Mesendoderm (in vitro differentiated cells): ENCODE data around the gene TPCN1.

Source experiments
- DNase-seq: peaks from one replicate; pipeline ENCODE4 v3.0.0; 2013
- H2AK5ac ChIP-seq: 2 replicates; pipeline ENCODE4 v1.6.1; 2013; ENCODE audit warnings: low read length, inconsistent platforms
- H2BK120ac ChIP-seq: 2 replicates; pipeline ENCODE4 v1.6.1; 2013; ENCODE audit warnings: low read depth, mild to moderate bottlenecking, low read length, moderate library complexity, mixed read lengths
- H2BK15ac ChIP-seq: replicated peaks from 2 replicates; pipeline ENCODE4 v1.6.1; 2013; ENCODE audit warnings: low read depth, mild to moderate bottlenecking, moderate library complexity
- H2BK5ac ChIP-seq: 2 replicates; pipeline ENCODE4 v1.6.1; 2013; ENCODE audit warnings: low read length, inconsistent platforms
- H3K18ac ChIP-seq: 2 replicates; pipeline ENCODE4 v1.6.1; 2013; ENCODE audit warnings: mild to moderate bottlenecking, low read length, mixed read lengths
- H3K23ac ChIP-seq: one replicate; pipeline ENCODE4 v1.6.1; 2013; ENCODE audit warnings: low read length
- H3K27ac ChIP-seq: 2 replicates; pipeline ENCODE4 v1.5.1; 2013; ENCODE audit warnings: low read depth, mild to moderate bottlenecking, inconsistent platforms, low read length, moderate library complexity
- H3K27me3 ChIP-seq: 2 replicates; pipeline ENCODE4 v1.6.1; 2013; ENCODE audit warnings: low read length, control low read depth, mild to moderate bottlenecking, inconsistent platforms; ENCODE audit not compliant: insufficient read depth, poor library complexity
- H3K36me3 ChIP-seq: 2 replicates; pipeline ENCODE4 v1.6.1; 2013; ENCODE audit warnings: low read length, inconsistent platforms; ENCODE audit not compliant: control insufficient read depth, insufficient read depth
- H3K4ac ChIP-seq: one replicate; pipeline ENCODE4 v1.6.1; 2013; ENCODE audit warnings: low read depth, mild to moderate bottlenecking, low read length, moderate library complexity
- H3K4me1 ChIP-seq: 2 replicates; pipeline ENCODE4 v1.6.1; 2013; ENCODE audit warnings: low read depth, low read length, inconsistent platforms; ENCODE audit not compliant: control insufficient read depth
- H3K4me2 ChIP-seq: 2 replicates; pipeline ENCODE4 v1.6.1; 2013; ENCODE audit warnings: low read length
- H3K4me3 ChIP-seq: 2 replicates; pipeline ENCODE4 v1.5.1; 2013; ENCODE audit warnings: mild to moderate bottlenecking, low read length
- H3K56ac ChIP-seq: one replicate; pipeline ENCODE4 v1.6.1; 2013; ENCODE audit warnings: low read length
- H3K79me1 ChIP-seq: 2 replicates; pipeline ENCODE4 v1.6.1; 2013; ENCODE audit warnings: low read length, inconsistent platforms
- H3K79me2 ChIP-seq: 2 replicates; pipeline ENCODE4 v1.6.1; 2013; ENCODE audit warnings: mild to moderate bottlenecking, low read length; ENCODE audit not compliant: control insufficient read depth, insufficient read depth
- H3K9ac ChIP-seq: 2 replicates; pipeline ENCODE4 v1.6.1; 2013; ENCODE audit warnings: low read length, inconsistent platforms
- H4K5ac ChIP-seq: one replicate; pipeline ENCODE4 v1.6.1; 2013; ENCODE audit warnings: low read length
- H4K8ac ChIP-seq: one replicate; pipeline ENCODE4 v1.6.1; 2013; ENCODE audit warnings: low read depth, mild to moderate bottlenecking, control low read depth, low read length, moderate library complexity
- WGBS: extraction: QIAGEN DNeasy Blood & Tissue Kit; methylation state at CpG from one replicate; pipeline ENCODE4 v1.1.7; 2013; ENCODE audit warnings: low lambda C conversion rate, missing lambda C conversion rate; ENCODE audit not compliant: insufficient coverage; ENCODE audit errors: extremely low coverage; 5-methylcytosine and 5-hydroxymethylcytosine counted together

The TPCN1 gene

GRCh38 chr12:113239811-113240331, 18.6 kb downstream of the TPCN1 start:
- Histone ChIP-seq H3K4ac (no peak overlapping the region), H3K18ac (no peak overlapping the region), H3K9ac (no peak overlapping the region), H3K36me3 (no peaks in the 10 kb centered on the region), H3K4me2 (no peak overlapping the region), H4K8ac (no peak overlapping the region), H4K5ac (no peak overlapping the region), H3K56ac (no peak overlapping the region), H3K27ac (no peak overlapping the region), H3K79me1 (no peaks in the 10 kb centered on the region), H3K4me3 (no peak overlapping the region), H3K27me3 (no peaks in the 10 kb centered on the region), H2BK120ac (no peak overlapping the region), H3K79me2 (no peaks in the 10 kb centered on the region), H2AK5ac (no peak overlapping the region), H2BK5ac (no peak overlapping the region), H2BK15ac (no peak overlapping the region), H3K4me1 (no peaks in the 10 kb centered on the region), H3K23ac (no peak overlapping the region)
- no CpG with 5 or more reads among the region's 12 CpGs for WGBS
- DNase-seq: no peak

GRCh38 chr12:113240395-113240794, 19.1 kb downstream of the TPCN1 start:
- H3K4ac ChIP-seq: no peak overlapping the region
- H4K5ac ChIP-seq: no peak overlapping the region
- H3K4me2 ChIP-seq: no peak overlapping the region
- H2AK5ac ChIP-seq: no peak overlapping the region
- no peaks in the 10 kb centered on the region for H3K79me1 ChIP-seq
- H3K18ac ChIP-seq: no peak overlapping the region
- no peak overlapping the region for H3K9ac ChIP-seq
- no peak overlapping the region for H3K4me3 ChIP-seq
- no peaks in the 10 kb centered on the region for H3K27me3 ChIP-seq
- H3K36me3 ChIP-seq: no peaks in the 10 kb centered on the region
- no peak overlapping the region for H3K27ac ChIP-seq
- WGBS: no CpG with 5 or more reads among the region's 3 CpGs
- no peak overlapping the region for H3K56ac ChIP-seq
- H2BK5ac ChIP-seq: no peak overlapping the region
- no peak overlapping the region for H2BK120ac ChIP-seq
- no peak overlapping the region for H3K23ac ChIP-seq
- H3K4me1 ChIP-seq: no peaks in the 10 kb centered on the region
- no peak overlapping the region for H2BK15ac ChIP-seq
- no peak overlapping the region for H4K8ac ChIP-seq
- no peak for DNase-seq
- H3K79me2 ChIP-seq: no peaks in the 10 kb centered on the region

- H4K8ac ChIP-seq: no peak overlapping the region
- no peak overlapping the region for H3K56ac ChIP-seq
- no peak overlapping the region for H3K9ac ChIP-seq
- no peak for DNase-seq
- no CpG with 5 or more reads among the region's 14 CpGs for WGBS
- H3K36me3 ChIP-seq: no peaks in the 10 kb centered on the region
- no peak overlapping the region for H3K4me2 ChIP-seq
- H3K27me3 ChIP-seq: no peaks in the 10 kb centered on the region
- H3K79me1 ChIP-seq: no peaks in the 10 kb centered on the region
- H2AK5ac ChIP-seq: no peak overlapping the region
- peaks cover 7% of the 10 kb centered on the region for H3K4me1 ChIP-seq
- H3K79me2 ChIP-seq: no peaks in the 10 kb centered on the region
- no peak overlapping the region for H2BK5ac ChIP-seq
- H3K4ac ChIP-seq: no peak overlapping the region
- no peak overlapping the region for H4K5ac ChIP-seq
- H3K4me3 ChIP-seq: no peak overlapping the region
- H3K18ac ChIP-seq: no peak overlapping the region
- H3K27ac ChIP-seq: no peak overlapping the region
- no peak overlapping the region for H2BK15ac ChIP-seq
- no peak overlapping the region for H3K23ac ChIP-seq
- no peak overlapping the region for H2BK120ac ChIP-seq
These were observed 20.1 kb downstream of the TPCN1 start for GRCh38 chr12:113241191-113242025.

GRCh38 chr12:113242026-113242418, 20.8 kb downstream of the TPCN1 start:
- Histone ChIP-seq H3K23ac (no peak overlapping the region), H3K79me2 (no peaks in the 10 kb centered on the region), H3K18ac (no peak overlapping the region), H2AK5ac (no peak overlapping the region), H3K36me3 (no peaks in the 10 kb centered on the region), H3K4ac (no peak overlapping the region), H3K4me1 (peaks cover 8% of the 10 kb centered on the region), H4K5ac (no peak overlapping the region), H3K4me3 (no peak overlapping the region), H3K27ac (no peak overlapping the region), H2BK15ac (no peak overlapping the region), H3K56ac (no peak overlapping the region), H3K79me1 (no peaks in the 10 kb centered on the region), H3K27me3 (no peaks in the 10 kb centered on the region), H3K4me2 (no peak overlapping the region), H4K8ac (no peak overlapping the region), H3K9ac (no peak overlapping the region), H2BK120ac (no peak overlapping the region), H2BK5ac (no peak overlapping the region)
- no CpG with 5 or more reads among the region's 11 CpGs for WGBS
- no peak for DNase-seq

- H3K27ac ChIP-seq: no peak overlapping the region
These were observed 21.3 kb downstream of the TPCN1 start for GRCh38 chr12:113242560-113242959.

More at GRCh38 chr12:113242560-113242959, 21.3 kb downstream of the TPCN1 start:
- no peak overlapping the region for H2BK5ac ChIP-seq
- no peak overlapping the region for H4K5ac ChIP-seq
- no peaks in the 10 kb centered on the region for H3K36me3 ChIP-seq
- DNase-seq: no peak
- no peak overlapping the region for H2BK120ac ChIP-seq
- no peak overlapping the region for H3K4ac ChIP-seq
- H3K27me3 ChIP-seq: no peaks in the 10 kb centered on the region
- no peak overlapping the region for H3K18ac ChIP-seq
- H3K56ac ChIP-seq: no peak overlapping the region
- peaks cover 11% of the 10 kb centered on the region for H3K4me1 ChIP-seq
- no peak overlapping the region for H3K4me3 ChIP-seq
- no peak overlapping the region for H3K9ac ChIP-seq
- H2AK5ac ChIP-seq: no peak overlapping the region
- no peak overlapping the region for H3K23ac ChIP-seq
- H3K4me2 ChIP-seq: no peak overlapping the region
- H2BK15ac ChIP-seq: no peak overlapping the region
- H3K79me1 ChIP-seq: no peaks in the 10 kb centered on the region
- no peaks in the 10 kb centered on the region for H3K79me2 ChIP-seq
- no CpG with 5 or more reads among the region's 8 CpGs for WGBS
- H4K8ac ChIP-seq: no peak overlapping the region
